ENCODE results near the gene SYNPO2. TPM values are rescaled to one million over a fixed set of nuclear protein-coding genes. Genes with fewer than 3 reads are reported as not detected.

Gene SYNPO2
- total RNA-seq, 1 donor from 2014 or later, result 0.09 TPM

- TF ChIP-seq EZH2phosphoT487 (IDR thresholded peaks at IDR 0.05), result no peak
- TF ChIP-seq CTCF (IDR thresholded peaks at IDR 0.05), result no peak
- TF ChIP-seq EZH2 (IDR thresholded peaks at IDR 0.05), result no peak
- Mint-ChIP-seq H3K4me3 (no peak overlapping the region), H3K27me3 (ENCODE audit: insufficient read depth, low read depth) (no peaks in the 10 kb centered on the region), H3K27ac (no peak overlapping the region), H3K9me3 (peaks cover 3% of the 10 kb centered on the region), H3K36me3 (no peaks in the 10 kb centered on the region), H3K4me1 (peaks cover 11% of the 10 kb centered on the region)
- Histone ChIP-seq H3K4me1 (peaks cover 21% of the 10 kb centered on the region), H3F3A (ENCODE audit: low read depth) (peaks cover 9% of the 10 kb centered on the region), H4K20me1 (ENCODE audit: low read depth) (no peaks in the 10 kb centered on the region), H3K79me2 (ENCODE audit: low read depth) (no peaks in the 10 kb centered on the region), H2AFZ (replicated peaks) (no peak overlapping the region), H3K27ac (peak overlapping the region; percentile 49), H3K4me3 (no peak overlapping the region), H3K9me3 (ENCODE audit: low read depth) (no peaks in the 10 kb centered on the region), H3K4me2 (peak overlapping the region; percentile 6), H3K27me3 (no peaks in the 10 kb centered on the region), H3K9ac (no peak overlapping the region), H3K36me3 (no peaks in the 10 kb centered on the region)
- DNase-seq (ENCODE audit: low spot score), result no peak
Observed at GRCh38 chr4:119081542-119081859, 192.8 kb downstream of the SYNPO2 start.

- H3K9me3 ChIP-seq (ENCODE audit: low read depth), result no peaks in the 10 kb centered on the region
- H2AFZ ChIP-seq (replicated peaks), result no peak overlapping the region
- H3K27me3 Mint-ChIP-seq (ENCODE audit: insufficient read depth, low read depth), result no peaks in the 10 kb centered on the region
- H3K9me3 Mint-ChIP-seq, result peaks cover 3% of the 10 kb centered on the region
- TF ChIP-seq EZH2phosphoT487 (IDR thresholded peaks at IDR 0.05) (no peak), CTCF (IDR thresholded peaks at IDR 0.05) (no peak), EZH2 (IDR thresholded peaks at IDR 0.05) (no peak)
- H3K27me3 ChIP-seq, result no peaks in the 10 kb centered on the region
- peaks cover 11% of the 10 kb centered on the region for H3K4me1 Mint-ChIP-seq
- H3K27ac ChIP-seq, result no peak overlapping the region
- peaks cover 21% of the 10 kb centered on the region for H3K4me1 ChIP-seq
- H3K4me2 ChIP-seq, result peak overlapping the region; percentile 6
- no peaks in the 10 kb centered on the region for H3K36me3 Mint-ChIP-seq
- H3F3A ChIP-seq (ENCODE audit: low read depth), result peaks cover 9% of the 10 kb centered on the region
- peak overlapping the region; percentile 31 for H3K4me3 Mint-ChIP-seq
- H3K36me3 ChIP-seq, result no peaks in the 10 kb centered on the region
- no peak overlapping the region for H3K9ac ChIP-seq
- H3K27ac Mint-ChIP-seq, result peak overlapping the region; percentile 43
- DNase-seq (ENCODE audit: low spot score), result no peak
- H3K79me2 ChIP-seq (ENCODE audit: low read depth), result no peaks in the 10 kb centered on the region
- H3K4me3 ChIP-seq, result no peak overlapping the region
- no peaks in the 10 kb centered on the region for H4K20me1 ChIP-seq (ENCODE audit: low read depth)
Observed at GRCh38 chr4:119081943-119082342, 193.3 kb downstream of the SYNPO2 start.

- no peaks in the 10 kb centered on the region for H3K36me3 ChIP-seq
- H3K9ac ChIP-seq, result no peak overlapping the region
- Mint-ChIP-seq H3K4me1 (peaks cover 11% of the 10 kb centered on the region), H3K27me3 (ENCODE audit: insufficient read depth, low read depth) (no peaks in the 10 kb centered on the region), H3K4me3 (no peak overlapping the region), H3K9me3 (peaks cover 3% of the 10 kb centered on the region), H3K36me3 (no peaks in the 10 kb centered on the region), H3K27ac (no peak overlapping the region)
- peak overlapping the region; percentile 14 for H2AFZ ChIP-seq (replicated peaks)
- H3K4me1 ChIP-seq, result peaks cover 21% of the 10 kb centered on the region
- H3F3A ChIP-seq (ENCODE audit: low read depth), result peaks cover 9% of the 10 kb centered on the region
- H3K4me2 ChIP-seq, result no peak overlapping the region
- H3K27ac ChIP-seq, result no peak overlapping the region
- no peaks in the 10 kb centered on the region for H4K20me1 ChIP-seq (ENCODE audit: low read depth)
- TF ChIP-seq EZH2 (IDR thresholded peaks at IDR 0.05) (no peak), CTCF (IDR thresholded peaks at IDR 0.05) (no peak), EZH2phosphoT487 (IDR thresholded peaks at IDR 0.05) (no peak)
- no peaks in the 10 kb centered on the region for H3K9me3 ChIP-seq (ENCODE audit: low read depth)
- DNase-seq (ENCODE audit: low spot score), result no peak
- H3K27me3 ChIP-seq, result no peaks in the 10 kb centered on the region
- no peak overlapping the region for H3K4me3 ChIP-seq
- no peaks in the 10 kb centered on the region for H3K79me2 ChIP-seq (ENCODE audit: low read depth)
Observed at GRCh38 chr4:119082661-119083060, 194.0 kb downstream of the SYNPO2 start.
